ENCODE measurements around the gene MRPS15. TPM values are rescaled to one million over a fixed set of nuclear protein-coding genes. Genes with fewer than 3 reads are reported as not detected.

Gene MRPS15
- total and polyA plus RNA-seq, 7 donors: 70.3 to 115 (median 85.3) TPM

- DNase-seq: no peak
- no peaks in the 10 kb centered on the region for H3K9me3 ChIP-seq
- no peaks in the 10 kb centered on the region for H3K36me3 ChIP-seq
- 78 to 83% methylated on average over 22 of the region's 22 CpGs for WGBS, 2 donors
- intact Hi-C loops (cut with DNase I): no loop called here
- H3K27me3 ChIP-seq: no peaks in the 10 kb centered on the region
- H3K4me1 ChIP-seq: no peaks in the 10 kb centered on the region
- H3K4me3 ChIP-seq: no peak overlapping the region
- no peak overlapping the region for H3K27ac ChIP-seq
- TF ChIP-seq POLR2AphosphoS5 (IDR thresholded peaks at IDR 0.05) (no peak), EP300 (IDR thresholded peaks at IDR 0.05) (no peak), POLR2A (IDR thresholded peaks at IDR 0.05) (no peak), CTCF (IDR thresholded peaks at IDR 0.05) (no peak)
These were observed 7.9 kb upstream of the MRPS15 start for GRCh38 chr1:36471830-36472641.

- intact Hi-C loops (cut with DNase I): no loop called here
- 78 to 91% methylated on average over 2 of the region's 2 CpGs for WGBS, 2 donors
- H3K27me3 ChIP-seq: no peaks in the 10 kb centered on the region
- DNase-seq: no peak
- H3K27ac ChIP-seq: no peak overlapping the region
- no peaks in the 10 kb centered on the region for H3K36me3 ChIP-seq
- peaks cover 0 to 7% (median 3%) of the 10 kb centered on the region in 4 donors for H3K4me1 ChIP-seq
- no peaks in the 10 kb centered on the region for H3K9me3 ChIP-seq
- no peak overlapping the region for H3K4me3 ChIP-seq
- TF ChIP-seq EP300 (IDR thresholded peaks at IDR 0.05) (no peak), POLR2AphosphoS5 (IDR thresholded peaks at IDR 0.05) (no peak), POLR2A (IDR thresholded peaks at IDR 0.05) (no peak), CTCF (IDR thresholded peaks at IDR 0.05) (no peak)
These were observed 5.0 kb upstream of the MRPS15 start for GRCh38 chr1:36469163-36469562.

- peaks cover 0 to 16% (median 12%) of the 10 kb centered on the region in 4 donors for H3K4me1 ChIP-seq
- no peak overlapping the region for H3K4me3 ChIP-seq
- H3K9me3 ChIP-seq: no peaks in the 10 kb centered on the region
- no peaks in the 10 kb centered on the region for H3K27me3 ChIP-seq
- DNase-seq: no peak
- TF ChIP-seq EP300 (IDR thresholded peaks at IDR 0.05): no peak
- TF ChIP-seq POLR2A (IDR thresholded peaks at IDR 0.05): no peak
- TF ChIP-seq CTCF (IDR thresholded peaks at IDR 0.05): no peak
- no peak for TF ChIP-seq POLR2AphosphoS5 (IDR thresholded peaks at IDR 0.05)
- 88 to 93% methylated on average over 10 of the region's 10 CpGs for WGBS, 2 donors
- H3K27ac ChIP-seq: no peak overlapping the region
- intact Hi-C loops (cut with DNase I): no loop called here
- no peaks in the 10 kb centered on the region for H3K36me3 ChIP-seq
These were observed 3.7 kb upstream of the MRPS15 start for GRCh38 chr1:36467700-36468455.

- peaks cover 0 to 3% (median 0%) of the 10 kb centered on the region in 4 donors for H3K36me3 ChIP-seq
- no peaks in the 10 kb centered on the region for H3K27me3 ChIP-seq
- H3K4me3 ChIP-seq: no peak overlapping the region
- DNase-seq: no peak
- no peak overlapping the region for H3K27ac ChIP-seq
- WGBS, 2 donors: 92 to 96% methylated on average over 4 of the region's 4 CpGs
- H3K4me1 ChIP-seq: peaks cover 0 to 25% (median 20%) of the 10 kb centered on the region in 4 donors
- H3K9me3 ChIP-seq: no peaks in the 10 kb centered on the region
- TF ChIP-seq EP300 (IDR thresholded peaks at IDR 0.05): no peak
- intact Hi-C loops (cut with DNase I): no loop called here
These were observed 2.8 kb upstream of the MRPS15 start for GRCh38 chr1:36467027-36467410.

- TF ChIP-seq EP300 (IDR thresholded peaks at IDR 0.05) (no peak), POLR2A (IDR thresholded peaks at IDR 0.05) (no peak), CTCF (IDR thresholded peaks at IDR 0.05) (no peak), POLR2AphosphoS5 (IDR thresholded peaks at IDR 0.05) (no peak)
- intact Hi-C loops (cut with DNase I): no loop called here
- peaks cover 0 to 25% (median 20%) of the 10 kb centered on the region in 4 donors for H3K4me1 ChIP-seq
- H3K4me3 ChIP-seq: no peak overlapping the region
- H3K9me3 ChIP-seq: no peaks in the 10 kb centered on the region
- H3K36me3 ChIP-seq: peaks cover 0 to 9% (median under 1%) of the 10 kb centered on the region in 4 donors
- H3K27me3 ChIP-seq: no peaks in the 10 kb centered on the region
- no peak overlapping the region for H3K27ac ChIP-seq
- WGBS, 2 donors: 93% methylated on average over 12 of the region's 12 CpGs
- DNase-seq: no peak
These were observed 2.3 kb upstream of the MRPS15 start for GRCh38 chr1:36466370-36467026.
